Vagina (tissue), 2 donors: ENCODE measurements around the gene NAMPT.

ENCODE experiments used
- POLR2A ChIP-seq, 2 donors: fragments of 450-650 bp; IDR thresholded peaks; one replicate each; pipeline ENCODE4 v1.6.1; 2017; ENCODE audit warnings: antibody characterized with exemption in 2 of 2, mild to moderate bottlenecking in 2 of 2, moderate library complexity in 2 of 2
- POLR2AphosphoS5 ChIP-seq, 2 donors: sonication (generic); formaldehyde crosslinking; IDR thresholded peaks; one replicate each; pipeline ENCODE4 v1.9.0; 2017; ENCODE audit warnings: antibody characterized with exemption in 2 of 2, mild to moderate bottlenecking in 2 of 2, low read depth in 1 of 2; ENCODE audit not compliant: insufficient read depth in 1 of 2
- TF ChIP-seq, protein P1 (sequence below), 3 experiments: fragments of 450-650 bp in 2 of 3; fragments of 200-600 bp in 1 of 3; sonication (generic) in 1 of 3; IDR thresholded peaks; one replicate each; pipeline ENCODE4 v1.5.1; 2017 to 2019; ENCODE audit warnings: antibody characterized with exemption in 3 of 3, mild to moderate bottlenecking in 2 of 3, moderate library complexity in 2 of 3

DNA sequence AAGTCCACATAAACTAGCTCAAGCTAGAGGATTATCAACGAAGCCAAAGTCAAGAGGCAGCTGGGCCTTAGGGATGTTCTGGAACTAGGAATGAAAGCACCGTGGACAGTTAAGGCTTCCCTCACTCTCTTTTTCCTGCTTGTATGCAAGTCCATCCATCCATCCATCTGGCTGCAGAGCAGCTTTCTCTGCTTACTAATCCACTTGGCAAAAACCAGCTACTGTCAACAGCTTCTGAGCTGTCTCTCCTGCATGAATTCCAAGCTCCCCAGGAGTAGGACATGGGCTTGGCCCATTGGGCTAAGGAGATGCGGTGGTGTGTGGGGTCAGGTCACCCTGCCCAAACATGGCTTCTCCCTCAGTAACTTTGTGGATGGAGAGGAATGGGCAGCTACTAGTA is 66.2 kb downstream of the NAMPT start:
- TF ChIP-seq POLR2A (IDR thresholded peaks at IDR 0.05) (no peak), POLR2AphosphoS5 (IDR thresholded peaks at IDR 0.05; ENCODE audit: insufficient read depth in 1 of 2, low read depth in 1 of 2) (no peak)
- TF ChIP-seq, protein P1, sequence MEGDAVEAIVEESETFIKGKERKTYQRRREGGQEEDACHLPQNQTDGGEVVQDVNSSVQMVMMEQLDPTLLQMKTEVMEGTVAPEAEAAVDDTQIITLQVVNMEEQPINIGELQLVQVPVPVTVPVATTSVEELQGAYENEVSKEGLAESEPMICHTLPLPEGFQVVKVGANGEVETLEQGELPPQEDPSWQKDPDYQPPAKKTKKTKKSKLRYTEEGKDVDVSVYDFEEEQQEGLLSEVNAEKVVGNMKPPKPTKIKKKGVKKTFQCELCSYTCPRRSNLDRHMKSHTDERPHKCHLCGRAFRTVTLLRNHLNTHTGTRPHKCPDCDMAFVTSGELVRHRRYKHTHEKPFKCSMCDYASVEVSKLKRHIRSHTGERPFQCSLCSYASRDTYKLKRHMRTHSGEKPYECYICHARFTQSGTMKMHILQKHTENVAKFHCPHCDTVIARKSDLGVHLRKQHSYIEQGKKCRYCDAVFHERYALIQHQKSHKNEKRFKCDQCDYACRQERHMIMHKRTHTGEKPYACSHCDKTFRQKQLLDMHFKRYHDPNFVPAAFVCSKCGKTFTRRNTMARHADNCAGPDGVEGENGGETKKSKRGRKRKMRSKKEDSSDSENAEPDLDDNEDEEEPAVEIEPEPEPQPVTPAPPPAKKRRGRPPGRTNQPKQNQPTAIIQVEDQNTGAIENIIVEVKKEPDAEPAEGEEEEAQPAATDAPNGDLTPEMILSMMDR (IDR thresholded peaks at IDR 0.05): no peak
